Neuronal stem cell (in vitro differentiated cells): ENCODE measurements around the gene KLHL5.

Experiments
- DNase-seq: peaks from one replicate; pipeline ENCODE4 v3.0.0-alpha.2; 2013; ENCODE audit warnings: low spot score
- H2AFZ ChIP-seq: one replicate; pipeline ENCODE4 v1.6.1; 2013; ENCODE audit warnings: mild to moderate bottlenecking, low read length, inconsistent platforms
- H2AK5ac ChIP-seq: 2 replicates; pipeline ENCODE4 v1.6.1; 2013; ENCODE audit warnings: low read depth, mild to moderate bottlenecking, inconsistent platforms, low read length, moderate library complexity, mixed read lengths
- H2BK120ac ChIP-seq: 2 replicates; pipeline ENCODE4 v1.6.1; 2013; ENCODE audit warnings: low read depth, mild to moderate bottlenecking, inconsistent platforms, low read length, moderate library complexity, mixed read lengths
- H2BK12ac ChIP-seq: one replicate; pipeline ENCODE4 v1.6.1; 2013; ENCODE audit warnings: low read length, inconsistent platforms
- H2BK15ac ChIP-seq: 2 replicates; pipeline ENCODE4 v1.6.1; 2013; ENCODE audit warnings: mild to moderate bottlenecking, low read length, inconsistent platforms, mixed read lengths
- H2BK5ac ChIP-seq: one replicate; pipeline ENCODE4 v1.6.1; 2013; ENCODE audit warnings: inconsistent platforms, mild to moderate bottlenecking, low read length, moderate library complexity
- H3K14ac ChIP-seq: one replicate; pipeline ENCODE4 v1.6.1; 2013; ENCODE audit warnings: low read length, inconsistent platforms
- H3K18ac ChIP-seq: 2 replicates; pipeline ENCODE4 v1.6.1; 2013; ENCODE audit warnings: low read length, inconsistent platforms
- H3K23ac ChIP-seq: 2 replicates; pipeline ENCODE4 v1.6.1; 2013; ENCODE audit warnings: low read depth, mild to moderate bottlenecking, mixed read lengths, low read length, inconsistent platforms; ENCODE audit not compliant: poor library complexity
- H3K27ac ChIP-seq: replicated peaks from 3 replicates; pipeline ENCODE4 v1.5.1; 2013; ENCODE audit warnings: low read length, inconsistent platforms
- H3K27me3 ChIP-seq, 3 experiments: 2 replicates each; pipeline ENCODE4 v1.6.1; 2013; ENCODE audit warnings: low read length in 3 of 3, mild to moderate bottlenecking in 2 of 3, inconsistent platforms in 1 of 3, low read depth in 1 of 3, mixed read lengths in 1 of 3, moderate library complexity in 1 of 3; ENCODE audit not compliant: control insufficient read depth in 3 of 3, insufficient read depth in 3 of 3
- H3K36me3 ChIP-seq, 2 donors: replicated peaks in 1 of 2; 2 replicates each; pipeline ENCODE4 v1.6.1; 2013; ENCODE audit warnings: low read length in 2 of 2; ENCODE audit not compliant: control insufficient read depth in 2 of 2, insufficient read depth in 2 of 2
- H3K4ac ChIP-seq: 2 replicates; pipeline ENCODE4 v1.6.1; 2013; ENCODE audit warnings: inconsistent platforms, mild to moderate bottlenecking, low read length, moderate library complexity
- H3K4me1 ChIP-seq, 2 donors: 1 replicate in 1 of 2; 2 replicates in 1 of 2; pipeline ENCODE4 v1.6.1; 2013; ENCODE audit warnings: low read length in 2 of 2, low read depth in 1 of 2; ENCODE audit not compliant: control insufficient read depth in 2 of 2, insufficient read depth in 1 of 2
- H3K4me2 ChIP-seq: one replicate; pipeline ENCODE4 v1.6.1; 2013; ENCODE audit warnings: mild to moderate bottlenecking, low read length, inconsistent platforms; ENCODE audit not compliant: insufficient read depth, poor library complexity, severe bottlenecking
- H3K4me3 ChIP-seq, 2 donors: 2 replicates each; pipeline ENCODE4 v1.5.1; 2013; ENCODE audit warnings: low read length in 2 of 2, mild to moderate bottlenecking in 2 of 2, inconsistent platforms in 1 of 2, moderate library complexity in 1 of 2
- H3K79me1 ChIP-seq: one replicate; pipeline ENCODE4 v1.6.1; 2013; ENCODE audit warnings: low read depth, mild to moderate bottlenecking, inconsistent platforms, low read length, moderate library complexity
- H3K9ac ChIP-seq: one replicate; pipeline ENCODE4 v1.6.1; 2013; ENCODE audit warnings: mild to moderate bottlenecking, low read depth, low read length, inconsistent platforms; ENCODE audit not compliant: poor library complexity
- H3K9me3 ChIP-seq, 2 donors: replicated peaks in 1 of 2; 2 replicates each; pipeline versions ENCODE3 to v1.6.1; 2013; ENCODE audit warnings: low read length in 2 of 2, mild to moderate bottlenecking in 2 of 2, inconsistent platforms in 1 of 2, low read depth in 1 of 2, mixed read lengths in 1 of 2, moderate library complexity in 1 of 2; ENCODE audit not compliant: control insufficient read depth in 2 of 2, insufficient read depth in 1 of 2
- H4K8ac ChIP-seq: one replicate; pipeline ENCODE4 v1.6.1; 2013; ENCODE audit warnings: low read depth, mild to moderate bottlenecking, inconsistent platforms, low read length, moderate library complexity
- H4K91ac ChIP-seq: one replicate; pipeline ENCODE4 v1.6.1; 2013; ENCODE audit warnings: low read length, low read depth, mild to moderate bottlenecking, inconsistent platforms; ENCODE audit not compliant: poor library complexity
- WGBS, 2 donors: extraction: QIAGEN DNeasy Blood & Tissue Kit; methylation state at CpG; one replicate each; pipeline ENCODE4 v1.1.7; 2013; ENCODE audit warnings: missing lambda C conversion rate in 2 of 2, mixed read lengths in 1 of 2; ENCODE audit not compliant: insufficient read length in 2 of 2, insufficient replicate concordance in 1 of 2; ENCODE audit errors: extremely low coverage in 2 of 2; 5-methylcytosine and 5-hydroxymethylcytosine counted together

Gene KLHL5

DNA sequence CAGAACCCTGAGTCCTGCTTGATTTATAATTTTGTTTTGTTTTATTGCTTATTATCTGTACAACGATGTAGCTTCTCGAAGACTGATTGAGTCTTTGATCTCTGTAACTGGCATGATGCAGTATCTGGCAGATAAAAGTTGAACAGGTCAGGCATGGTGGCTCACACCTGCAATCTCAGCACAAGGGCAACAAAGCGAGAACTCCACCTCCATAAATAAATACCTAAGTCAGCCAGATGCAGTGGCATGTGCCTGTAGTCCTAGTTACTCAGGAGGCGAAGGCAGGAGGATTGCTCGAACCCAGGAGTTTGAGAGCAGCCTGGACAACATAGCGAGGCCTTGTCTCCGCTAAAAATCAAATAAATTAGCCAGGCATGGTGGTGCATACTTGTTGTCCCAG, 104.6 kb downstream of the KLHL5 start:
- Histone ChIP-seq H2BK12ac (no peak overlapping the region), H3K9ac (no peak overlapping the region), H3K36me3 (no peaks in the 10 kb centered on the region), H3K4me2 (no peak overlapping the region), H3K23ac (no peak overlapping the region), H3K9me3 (no peaks in the 10 kb centered on the region), H3K4me1 (no peaks in the 10 kb centered on the region), H3K4me3 (no peak overlapping the region), H3K14ac (no peak overlapping the region), H3K4ac (no peak overlapping the region), H3K18ac (no peak overlapping the region), H3K27me3 (no peaks in the 10 kb centered on the region), H4K8ac (no peak overlapping the region), H3K79me1 (no peaks in the 10 kb centered on the region), H2AK5ac (no peak overlapping the region), H3K27ac (no peak overlapping the region), H4K91ac (no peak overlapping the region), H2BK120ac (no peak overlapping the region), H2BK15ac (no peak overlapping the region), H2AFZ (no peak overlapping the region), H2BK5ac (no peak overlapping the region)
- no peak for DNase-seq
- WGBS, 2 donors: no CpG with 5 or more reads among the region's 7 CpGs

DNA sequence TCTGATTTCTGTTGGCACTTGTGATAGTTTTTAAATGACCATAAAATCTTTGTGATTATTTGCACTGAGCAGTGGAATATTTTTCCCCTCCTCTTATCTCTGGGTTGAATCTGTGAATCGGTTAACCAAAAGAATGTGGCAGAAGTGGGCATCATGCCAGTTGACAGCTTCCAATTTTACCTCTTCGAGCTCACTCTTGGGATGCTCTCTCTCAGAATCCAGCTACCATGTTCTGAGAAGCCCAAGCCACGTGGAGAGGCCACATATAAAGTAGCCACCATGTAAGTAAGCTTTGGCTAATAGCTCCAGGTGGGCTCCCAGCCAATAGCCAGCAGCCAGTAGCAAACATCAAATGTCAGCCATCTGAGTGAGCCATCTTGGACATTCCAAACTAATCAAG, 107.4 kb downstream of the KLHL5 start:
- Histone ChIP-seq H3K27ac (no peak overlapping the region), H3K14ac (no peak overlapping the region), H3K4me3 (no peak overlapping the region), H3K4me2 (no peak overlapping the region), H2AK5ac (no peak overlapping the region), H3K36me3 (no peaks in the 10 kb centered on the region), H3K9me3 (no peaks in the 10 kb centered on the region), H4K91ac (no peak overlapping the region), H2BK15ac (no peak overlapping the region), H3K4me1 (no peaks in the 10 kb centered on the region), H3K27me3 (peaks cover 0 to 2% (median 0%) of the 10 kb centered on the region in 3 experiments), H2BK12ac (no peak overlapping the region), H3K79me1 (no peaks in the 10 kb centered on the region), H2AFZ (no peak overlapping the region), H3K18ac (no peak overlapping the region), H3K9ac (no peak overlapping the region), H3K23ac (no peak overlapping the region), H2BK5ac (no peak overlapping the region), H3K4ac (no peak overlapping the region), H2BK120ac (no peak overlapping the region), H4K8ac (no peak overlapping the region)
- no peak for DNase-seq
- WGBS, 2 donors: no CpG with 5 or more reads among the region's 3 CpGs

DNA sequence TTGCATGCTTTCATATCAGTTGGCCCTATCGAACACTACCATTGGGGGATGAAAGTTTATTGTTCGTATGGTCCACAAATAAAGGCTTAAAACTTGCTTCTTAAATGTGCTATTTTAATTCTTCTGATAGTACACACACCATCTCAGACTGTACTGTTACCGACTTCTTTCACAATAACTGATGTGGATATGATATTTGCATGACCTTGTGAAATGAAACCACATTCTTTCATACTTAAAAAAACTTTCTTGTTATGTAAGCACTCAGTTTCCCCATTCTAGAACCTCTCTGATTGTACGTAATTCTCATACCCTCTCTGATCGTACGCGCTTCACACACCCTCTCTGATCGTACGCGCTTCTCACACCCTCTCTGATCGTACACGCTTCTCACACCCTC, 108.3 kb downstream of the KLHL5 start:
- Histone ChIP-seq H3K79me1 (no peaks in the 10 kb centered on the region), H3K23ac (no peak overlapping the region), H4K91ac (no peak overlapping the region), H3K4me3 (no peak overlapping the region), H2BK15ac (no peak overlapping the region), H3K14ac (no peak overlapping the region), H3K9ac (no peak overlapping the region), H3K18ac (no peak overlapping the region), H2AK5ac (no peak overlapping the region), H3K4me1 (no peaks in the 10 kb centered on the region), H2BK5ac (no peak overlapping the region), H2BK120ac (no peak overlapping the region), H3K27ac (no peak overlapping the region), H4K8ac (no peak overlapping the region), H3K4ac (no peak overlapping the region), H3K27me3 (peaks cover 0 to 2% (median 0%) of the 10 kb centered on the region in 3 experiments), H3K4me2 (no peak overlapping the region), H2BK12ac (no peak overlapping the region), H3K9me3 (no peaks in the 10 kb centered on the region), H2AFZ (no peak overlapping the region), H3K36me3 (no peaks in the 10 kb centered on the region)
- WGBS, 2 donors: 100% methylated on average over 8 of the region's 12 CpGs; no CpG with 5 or more reads in 1 of the 2 donors
- DNase-seq: no peak
